GM12878 (cell line): ENCODE results near the gene FAS. TPM values are rescaled to one million over a fixed set of nuclear protein-coding genes. Genes with fewer than 3 reads are reported as not detected.

Source experiments
- ATAC-seq: fragments of 200-7000 bp; cut with Tn5 transposase; 3 replicates; pipeline ENCODE4 v1.9.1; 2020; ENCODE audit warnings: mild to moderate bottlenecking, moderate library complexity
- BruUV-seq: library from RNA; stranded (reverse); fragments of 400-500 nt; replicated peaks from 2 replicates; lab custom pipeline; 2021; lab: Mats Ljungman, UMichigan
- CTCF ChIA-PET: fragments of 300-600 bp; sonication (Branson Sonifier 250); formaldehyde crosslinking; extraction: SDS; loops from one replicate; lab custom pipeline; 2021; ENCODE audit warnings: inconsistent platforms; lab: Yijun Ruan, JAX
- POLR2A ChIA-PET: fragments of 350-600 bp; formaldehyde crosslinking; extraction: SDS; loops from one replicate; lab custom pipeline; 2021; ENCODE audit warnings: inconsistent platforms; lab: Charles Lee
- RAD21 ChIA-PET: fragments of 300-600 bp; sonication (Branson Sonifier 250); formaldehyde crosslinking; loops from one replicate; lab custom pipeline; 2023; ENCODE audit warnings: antibody characterized with exemption; ENCODE audit not compliant: unreplicated experiment; lab: Charles Lee
- SMC1A ChIA-PET: fragments of 300-600 bp; sonication (Branson Sonifier 250); formaldehyde crosslinking; loops from one replicate; lab custom pipeline; 2023; ENCODE audit not compliant: unreplicated experiment, uncharacterized antibody; lab: Charles Lee
- DNase-seq: peaks from one replicate; pipeline ENCODE4 v3.0.0-alpha.2; 2011; ENCODE audit warnings: low read depth, low spot score
- FAIRE-seq: peaks from 3 replicates; lab custom pipeline; 2011; peaks lifted over from hg19 to GRCh38; lab: Jason Lieb, UNC
- H2AFZ ChIP-seq: 2 replicates; pipeline ENCODE4 v1.6.0; 2011; ENCODE audit warnings: low read depth, low read length, control low read depth; ENCODE audit not compliant: control insufficient read depth
- H3K27ac ChIP-seq: 2 replicates; pipeline ENCODE4 v1.5.1; 2011; ENCODE audit warnings: control low read depth; ENCODE audit not compliant: control insufficient read depth, insufficient read depth
- H3K27me3 ChIP-seq, 2 experiments: replicated peaks in 1 of 2; 2 replicates each; pipeline versions ENCODE4 v1.6.0 to v1.6.1; 2011; ENCODE audit warnings: low read length in 1 of 2; ENCODE audit not compliant: control insufficient read depth in 2 of 2, insufficient read depth in 2 of 2
- H3K36me3 ChIP-seq, 2 experiments: 2 replicates each; pipeline ENCODE4 v1.5.1; 2011; ENCODE audit warnings: low read length in 1 of 2; ENCODE audit not compliant: control insufficient read depth in 2 of 2, insufficient read depth in 2 of 2
- H3K4me1 ChIP-seq: 2 replicates; pipeline ENCODE4 v1.6.1; 2011; ENCODE audit warnings: mild to moderate bottlenecking, low read length, moderate library complexity, mixed read lengths; ENCODE audit not compliant: control insufficient read depth, insufficient read depth
- H3K4me2 ChIP-seq: 2 replicates; pipeline ENCODE4 v1.6.0; 2011; ENCODE audit warnings: control low read depth; ENCODE audit not compliant: control insufficient read depth, insufficient read depth
- H3K4me3 ChIP-seq: fragments of 200-600 bp; sonication (generic); 2 replicates; pipeline ENCODE4 v1.5.1; 2016
- H3K79me2 ChIP-seq: 2 replicates; pipeline ENCODE4 v1.6.0; 2011; ENCODE audit warnings: low read length; ENCODE audit not compliant: control insufficient read depth, insufficient read depth
- H3K9ac ChIP-seq: 2 replicates; pipeline ENCODE4 v1.8.0; 2011; ENCODE audit warnings: low read length, control low read depth, mixed read lengths; ENCODE audit not compliant: control insufficient read depth, insufficient read depth
- H3K9me3 ChIP-seq: replicated peaks from 3 replicates; pipeline ENCODE4 v1.5.1; 2011; ENCODE audit warnings: mild to moderate bottlenecking, low read length; ENCODE audit not compliant: control insufficient read depth, insufficient read depth
- H4K20me1 ChIP-seq: 2 replicates; pipeline ENCODE4 v1.6.0; 2011; ENCODE audit not compliant: control insufficient read depth, insufficient read depth
- ASH2L ChIP-seq: fragments of 300-600, 200-600 bp; sonication (generic); IDR thresholded peaks from 2 replicates; pipeline ENCODE4 v1.6.1; 2017; ENCODE audit warnings: low read depth, mild to moderate bottlenecking, borderline replicate concordance
- MEF2A ChIP-seq: IDR thresholded peaks from 2 replicates; pipeline ENCODE4 v1.6.1; 2011; ENCODE audit warnings: low read depth, mild to moderate bottlenecking, low read length, moderate library complexity; ENCODE audit not compliant: insufficient read depth
- RAD21 ChIP-seq: IDR thresholded peaks from 2 replicates; pipeline ENCODE4 v1.6.1; 2011; ENCODE audit warnings: mild to moderate bottlenecking, low read depth, low read length, moderate library complexity; ENCODE audit not compliant: insufficient read depth
- RELA ChIP-seq: fragments of 450-650 bp; IDR thresholded peaks from 2 replicates; pipeline ENCODE4 v1.8.0; 2014; ENCODE audit warnings: borderline replicate concordance; ENCODE audit not compliant: partially characterized antibody
- SIN3A ChIP-seq: IDR thresholded peaks from 2 replicates; pipeline ENCODE4 v1.6.1; 2012; ENCODE audit warnings: low read depth, low read length, improper control_type of control experiment
- TARDBP ChIP-seq: IDR thresholded peaks from 2 replicates; pipeline ENCODE4 v1.6.1; 2016; ENCODE audit warnings: borderline replicate concordance
- TCF12 ChIP-seq: IDR thresholded peaks from 2 replicates; pipeline ENCODE4 v1.6.1; 2011; ENCODE audit warnings: low read depth, mild to moderate bottlenecking, low read length
- ZSCAN29 ChIP-seq: fragments of 450-650 bp; IDR thresholded peaks from 2 replicates; pipeline ENCODE4 v1.6.1; 2017; ENCODE audit warnings: mild to moderate bottlenecking, moderate library complexity
- WGBS: methylation state at CpG from one replicate; pipeline ENCODE4 v1.1.6; 2016; ENCODE audit warnings: low lambda C conversion rate; ENCODE audit not compliant: insufficient replicate concordance, insufficient coverage; ENCODE audit errors: missing lambda C conversion rate; 5-methylcytosine and 5-hydroxymethylcytosine counted together
- in situ Hi-C: fragments of 300-500 bp; cut with MboI; formaldehyde crosslinking; loops from 9 replicates; pipeline ENCODE4 v1.14.3; 2018; ENCODE audit warnings: mixed read lengths
- intact Hi-C: fragments of 100-400 bp; cut with micrococcal nuclease; formaldehyde crosslinking; loops from one replicate; pipeline ENCODE4 v1.14.2; 2022; ENCODE audit not compliant: unreplicated experiment
- polyA plus RNA-seq, 11 experiments: library from polyadenylated mRNA; depleted of rRNA in 4 of 11; unstranded in 6 of 11; stranded (reverse) in 5 of 11; fragments of >200 nt; fragmentation: Nextera tagmentation in 4 of 11; fragmentation: Illumina TruSeq in 1 of 11; extraction: Ambion mirVana in 4 of 11; extraction: Trizol in 1 of 11; gene quantifications; 1 replicate in 1 of 11; 2 replicates in 10 of 11; pipeline versions ENCODE4 v1.2.1 to v1.2.3, GENCODE V29; 2011 to 2016; ENCODE audit warnings: inconsistent platforms in 2 of 11, missing spikeins in 2 of 11, low read depth in 1 of 11
- total RNA-seq, 4 experiments: library from RNA; depleted of rRNA in 3 of 4; stranded (reverse); fragments of >200 nt in 3 of 4; fragmentation: Illumina TruSeq in 1 of 4; extraction: Trizol in 1 of 4; gene quantifications; 2 replicates each; pipeline versions ENCODE4 v1.2.1 to v1.2.3, GENCODE V29; 2013 to 2021
- TF ChIP-seq, protein P1 (sequence below): fragments of 450-650 bp; IDR thresholded peaks from 2 replicates; pipeline ENCODE4 v1.6.1; 2016; ENCODE audit warnings: mild to moderate bottlenecking, moderate library complexity, borderline replicate concordance
- TF ChIP-seq, protein P2 (sequence below): IDR thresholded peaks from 2 replicates; pipeline ENCODE4 v1.6.1; 2012; ENCODE audit warnings: low read depth, low read length, improper control_type of control experiment
- TF ChIP-seq, protein P3 (sequence below): fragments of 450-650 bp; IDR thresholded peaks from 2 replicates; pipeline ENCODE4 v1.6.1; 2016; ENCODE audit warnings: mild to moderate bottlenecking
- TF ChIP-seq, protein P4 (sequence below): fragments of 450-650 bp; IDR thresholded peaks from 2 replicates; pipeline ENCODE4 v1.6.1; 2017; ENCODE audit warnings: mild to moderate bottlenecking
- TF ChIP-seq, protein P5 (sequence below): fragments of 450-650 bp; conservative IDR thresholded peaks from 2 replicates; pipeline ENCODE4 v1.6.1; 2017; ENCODE audit warnings: mild to moderate bottlenecking, moderate library complexity

FAS gene
- total and polyA plus RNA-seq, 10 of the 15 experiments (the other 5 are each of a cell fraction or from before 2014, with no cell fraction given), result 50.1 to 147 (median 69.9) TPM

DNA sequence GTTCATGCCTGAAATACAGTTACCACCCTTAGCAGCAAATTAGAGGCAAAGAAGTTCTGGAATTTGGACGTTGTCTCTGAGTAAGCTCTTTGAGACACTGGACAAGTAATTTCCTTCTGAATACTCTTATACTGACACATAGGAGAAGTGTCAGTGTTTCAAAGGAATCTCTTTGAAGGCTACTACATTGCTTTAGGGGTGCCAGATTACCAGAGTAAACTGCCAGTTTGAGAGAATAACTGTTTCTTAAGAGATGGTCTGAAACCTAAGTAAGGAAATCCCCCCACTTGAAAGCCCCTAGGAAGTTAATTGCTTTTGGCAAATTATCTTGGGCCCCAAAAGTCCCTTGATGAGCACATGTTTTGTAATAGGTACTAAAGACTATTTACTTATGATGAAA, 3.4 kb downstream of the FAS start:
- Histone ChIP-seq H3K9ac (peak overlapping the region; percentile 98), H3K4me2 (peak overlapping the region; percentile 92), H4K20me1 (no peaks in the 10 kb centered on the region), H3K9me3 (no peaks in the 10 kb centered on the region), H3K27me3 (no peaks in the 10 kb centered on the region), H3K27ac (peak overlapping the region; percentile 98), H3K4me1 (peaks cover 19% of the 10 kb centered on the region), H3K79me2 (peaks cover 94% of the 10 kb centered on the region), H3K36me3 (no peaks in the 10 kb centered on the region), H2AFZ (no peak overlapping the region), H3K4me3 (peak overlapping the region; percentile 81)
- ChIA-PET RAD21 (interaction anchor here (0.6 to 9.1 kb wide), 9 partner anchors 8 to 170 kb away, joined by 3 to 66 read pairs (median 5); no protein-coding TSS in a partner anchor), POLR2A (interaction anchor here (0.6 to 4.7 kb wide), 10 partner anchors 10 to 112 kb away, joined by 3 to 27 read pairs (median 4); no protein-coding TSS in a partner anchor), SMC1A (interaction anchor here (0.9 to 8.7 kb wide), 9 partner anchors 10 to 170 kb away, joined by 4 to 114 read pairs (median 6); no protein-coding TSS in a partner anchor), CTCF (interaction anchor here (0.9 to 10.6 kb wide), 5 partner anchors 37 to 223 kb away, joined by 3 to 250 read pairs (median 8); no protein-coding TSS in a partner anchor)
- in situ Hi-C loops (no loop called here), intact Hi-C loops (loop anchor here (5.0 to 10.0 kb wide), 2 partner anchors 112 to 401 kb away; partner anchors contain the start of genes IFIT1 and STAMBPL1)
- ATAC-seq (peak; percentile 22), DNase-seq (peak; percentile 51), FAIRE-seq (no peak)
- 0% methylated on average over 1 of the region's 1 CpG for WGBS
- no TSS peak for BruUV-seq
- TF ChIP-seq, protein P1, sequence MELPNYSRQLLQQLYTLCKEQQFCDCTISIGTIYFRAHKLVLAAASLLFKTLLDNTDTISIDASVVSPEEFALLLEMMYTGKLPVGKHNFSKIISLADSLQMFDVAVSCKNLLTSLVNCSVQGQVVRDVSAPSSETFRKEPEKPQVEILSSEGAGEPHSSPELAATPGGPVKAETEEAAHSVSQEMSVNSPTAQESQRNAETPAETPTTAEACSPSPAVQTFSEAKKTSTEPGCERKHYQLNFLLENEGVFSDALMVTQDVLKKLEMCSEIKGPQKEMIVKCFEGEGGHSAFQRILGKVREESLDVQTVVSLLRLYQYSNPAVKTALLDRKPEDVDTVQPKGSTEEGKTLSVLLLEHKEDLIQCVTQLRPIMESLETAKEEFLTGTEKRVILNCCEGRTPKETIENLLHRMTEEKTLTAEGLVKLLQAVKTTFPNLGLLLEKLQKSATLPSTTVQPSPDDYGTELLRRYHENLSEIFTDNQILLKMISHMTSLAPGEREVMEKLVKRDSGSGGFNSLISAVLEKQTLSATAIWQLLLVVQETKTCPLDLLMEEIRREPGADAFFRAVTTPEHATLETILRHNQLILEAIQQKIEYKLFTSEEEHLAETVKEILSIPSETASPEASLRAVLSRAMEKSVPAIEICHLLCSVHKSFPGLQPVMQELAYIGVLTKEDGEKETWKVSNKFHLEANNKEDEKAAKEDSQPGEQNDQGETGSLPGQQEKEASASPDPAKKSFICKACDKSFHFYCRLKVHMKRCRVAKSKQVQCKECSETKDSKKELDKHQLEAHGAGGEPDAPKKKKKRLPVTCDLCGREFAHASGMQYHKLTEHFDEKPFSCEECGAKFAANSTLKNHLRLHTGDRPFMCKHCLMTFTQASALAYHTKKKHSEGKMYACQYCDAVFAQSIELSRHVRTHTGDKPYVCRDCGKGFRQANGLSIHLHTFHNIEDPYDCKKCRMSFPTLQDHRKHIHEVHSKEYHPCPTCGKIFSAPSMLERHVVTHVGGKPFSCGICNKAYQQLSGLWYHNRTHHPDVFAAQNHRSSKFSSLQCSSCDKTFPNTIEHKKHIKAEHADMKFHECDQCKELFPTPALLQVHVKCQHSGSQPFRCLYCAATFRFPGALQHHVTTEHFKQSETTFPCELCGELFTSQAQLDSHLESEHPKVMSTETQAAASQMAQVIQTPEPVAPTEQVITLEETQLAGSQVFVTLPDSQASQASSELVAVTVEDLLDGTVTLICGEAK, result no peak
- TF ChIP-seq ASH2L (no peak), ZSCAN29 (0 out of 2 replicates have a peak, but pooled peaks have one; percentile 34), TARDBP (no peak), MEF2A (no peak), RELA (peak; percentile 92), SIN3A (no peak), RAD21 (no peak), TCF12 (no peak)
- TF ChIP-seq, protein P2, sequence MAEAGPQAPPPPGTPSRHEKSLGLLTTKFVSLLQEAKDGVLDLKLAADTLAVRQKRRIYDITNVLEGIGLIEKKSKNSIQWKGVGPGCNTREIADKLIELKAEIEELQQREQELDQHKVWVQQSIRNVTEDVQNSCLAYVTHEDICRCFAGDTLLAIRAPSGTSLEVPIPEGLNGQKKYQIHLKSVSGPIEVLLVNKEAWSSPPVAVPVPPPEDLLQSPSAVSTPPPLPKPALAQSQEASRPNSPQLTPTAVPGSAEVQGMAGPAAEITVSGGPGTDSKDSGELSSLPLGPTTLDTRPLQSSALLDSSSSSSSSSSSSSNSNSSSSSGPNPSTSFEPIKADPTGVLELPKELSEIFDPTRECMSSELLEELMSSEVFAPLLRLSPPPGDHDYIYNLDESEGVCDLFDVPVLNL, result no peak
- TF ChIP-seq, protein P3, sequence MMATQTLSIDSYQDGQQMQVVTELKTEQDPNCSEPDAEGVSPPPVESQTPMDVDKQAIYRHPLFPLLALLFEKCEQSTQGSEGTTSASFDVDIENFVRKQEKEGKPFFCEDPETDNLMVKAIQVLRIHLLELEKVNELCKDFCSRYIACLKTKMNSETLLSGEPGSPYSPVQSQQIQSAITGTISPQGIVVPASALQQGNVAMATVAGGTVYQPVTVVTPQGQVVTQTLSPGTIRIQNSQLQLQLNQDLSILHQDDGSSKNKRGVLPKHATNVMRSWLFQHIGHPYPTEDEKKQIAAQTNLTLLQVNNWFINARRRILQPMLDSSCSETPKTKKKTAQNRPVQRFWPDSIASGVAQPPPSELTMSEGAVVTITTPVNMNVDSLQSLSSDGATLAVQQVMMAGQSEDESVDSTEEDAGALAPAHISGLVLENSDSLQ, result peak; percentile 30; the same call in 1 of the 2 replicates
- TF ChIP-seq, protein P4, sequence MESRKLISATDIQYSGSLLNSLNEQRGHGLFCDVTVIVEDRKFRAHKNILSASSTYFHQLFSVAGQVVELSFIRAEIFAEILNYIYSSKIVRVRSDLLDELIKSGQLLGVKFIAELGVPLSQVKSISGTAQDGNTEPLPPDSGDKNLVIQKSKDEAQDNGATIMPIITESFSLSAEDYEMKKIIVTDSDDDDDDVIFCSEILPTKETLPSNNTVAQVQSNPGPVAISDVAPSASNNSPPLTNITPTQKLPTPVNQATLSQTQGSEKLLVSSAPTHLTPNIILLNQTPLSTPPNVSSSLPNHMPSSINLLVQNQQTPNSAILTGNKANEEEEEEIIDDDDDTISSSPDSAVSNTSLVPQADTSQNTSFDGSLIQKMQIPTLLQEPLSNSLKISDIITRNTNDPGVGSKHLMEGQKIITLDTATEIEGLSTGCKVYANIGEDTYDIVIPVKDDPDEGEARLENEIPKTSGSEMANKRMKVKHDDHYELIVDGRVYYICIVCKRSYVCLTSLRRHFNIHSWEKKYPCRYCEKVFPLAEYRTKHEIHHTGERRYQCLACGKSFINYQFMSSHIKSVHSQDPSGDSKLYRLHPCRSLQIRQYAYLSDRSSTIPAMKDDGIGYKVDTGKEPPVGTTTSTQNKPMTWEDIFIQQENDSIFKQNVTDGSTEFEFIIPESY, result no peak
- TF ChIP-seq, protein P5, sequence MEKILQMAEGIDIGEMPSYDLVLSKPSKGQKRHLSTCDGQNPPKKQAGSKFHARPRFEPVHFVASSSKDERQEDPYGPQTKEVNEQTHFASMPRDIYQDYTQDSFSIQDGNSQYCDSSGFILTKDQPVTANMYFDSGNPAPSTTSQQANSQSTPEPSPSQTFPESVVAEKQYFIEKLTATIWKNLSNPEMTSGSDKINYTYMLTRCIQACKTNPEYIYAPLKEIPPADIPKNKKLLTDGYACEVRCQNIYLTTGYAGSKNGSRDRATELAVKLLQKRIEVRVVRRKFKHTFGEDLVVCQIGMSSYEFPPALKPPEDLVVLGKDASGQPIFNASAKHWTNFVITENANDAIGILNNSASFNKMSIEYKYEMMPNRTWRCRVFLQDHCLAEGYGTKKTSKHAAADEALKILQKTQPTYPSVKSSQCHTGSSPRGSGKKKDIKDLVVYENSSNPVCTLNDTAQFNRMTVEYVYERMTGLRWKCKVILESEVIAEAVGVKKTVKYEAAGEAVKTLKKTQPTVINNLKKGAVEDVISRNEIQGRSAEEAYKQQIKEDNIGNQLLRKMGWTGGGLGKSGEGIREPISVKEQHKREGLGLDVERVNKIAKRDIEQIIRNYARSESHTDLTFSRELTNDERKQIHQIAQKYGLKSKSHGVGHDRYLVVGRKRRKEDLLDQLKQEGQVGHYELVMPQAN, result 0 out of 2 replicates have a peak, but pooled peaks have one; percentile 36
